Keratinocyte (primary cell): ENCODE measurements around the gene MYBPC2. TPM values are rescaled to one million over a fixed set of nuclear protein-coding genes. Genes with fewer than 3 reads are reported as not detected.

ENCODE experiments used
- DNase-seq: peaks from one replicate; pipeline ENCODE4 v3.0.0-alpha.2; 2011; ENCODE audit warnings: low read depth, missing footprints, low spot score
- FAIRE-seq: peaks from 2 replicates; lab custom pipeline; 2011; peaks lifted over from hg19 to GRCh38; lab: Jason Lieb, UNC
- H2AFZ ChIP-seq: 2 replicates; pipeline ENCODE4 v1.6.0; 2012; ENCODE audit warnings: low read length, control low read depth, inconsistent platforms; ENCODE audit not compliant: control insufficient read depth
- H3K27ac ChIP-seq: 2 replicates; pipeline ENCODE4 v1.5.1; 2011; ENCODE audit warnings: low read length; ENCODE audit not compliant: control insufficient read depth, insufficient read depth
- H3K27me3 ChIP-seq: 3 replicates; pipeline ENCODE4 v1.6.0; 2011; ENCODE audit warnings: low read length; ENCODE audit not compliant: control insufficient read depth, insufficient read depth; ENCODE audit errors: extremely low read depth
- H3K36me3 ChIP-seq, 2 experiments: 2 replicates in 1 of 2; 3 replicates in 1 of 2; pipeline ENCODE4 v1.5.1; 2011; ENCODE audit warnings: low read length in 2 of 2, mild to moderate bottlenecking in 1 of 2; ENCODE audit not compliant: control insufficient read depth in 2 of 2, insufficient read depth in 2 of 2; ENCODE audit errors: extremely low read depth in 1 of 2
- H3K4me1 ChIP-seq: 3 replicates; pipeline ENCODE4 v1.5.1; 2011; ENCODE audit warnings: low read length; ENCODE audit not compliant: control insufficient read depth, insufficient read depth; ENCODE audit errors: extremely low read depth
- H3K4me2 ChIP-seq: 3 replicates; pipeline ENCODE4 v1.6.0; 2011; ENCODE audit warnings: low read depth, low read length; ENCODE audit not compliant: control insufficient read depth, insufficient read depth; ENCODE audit errors: extremely low read depth
- H3K4me3 ChIP-seq, 3 experiments: fragments of 200-600 bp in 1 of 3; sonication (generic) in 1 of 3; 2 replicates in 2 of 3; 3 replicates in 1 of 3; pipeline ENCODE4 v1.5.1; 2011 to 2016; ENCODE audit warnings: low read length in 3 of 3, mild to moderate bottlenecking in 3 of 3, control low read depth in 2 of 3, inconsistent platforms in 1 of 3, low read depth in 1 of 3, mixed read lengths in 1 of 3, mixed run types in 1 of 3, moderate library complexity in 1 of 3; ENCODE audit not compliant: control insufficient read depth in 2 of 3, insufficient read depth in 2 of 3; ENCODE audit errors: extremely low read depth in 1 of 3
- H3K79me2 ChIP-seq: 2 replicates; pipeline ENCODE4 v1.6.0; 2012; ENCODE audit warnings: low read length; ENCODE audit not compliant: control insufficient read depth, insufficient read depth
- H3K9ac ChIP-seq: 3 replicates; pipeline ENCODE4 v1.6.0; 2011; ENCODE audit warnings: low read length; ENCODE audit not compliant: control insufficient read depth, insufficient read depth; ENCODE audit errors: extremely low read depth
- H3K9me1 ChIP-seq: 3 replicates; pipeline ENCODE4 v1.6.0; 2011; ENCODE audit warnings: low read length; ENCODE audit not compliant: control insufficient read depth, insufficient read depth; ENCODE audit errors: extremely low read depth
- H3K9me3 ChIP-seq: 2 replicates; pipeline ENCODE4 v1.5.1; 2012; ENCODE audit warnings: low read depth, low read length; ENCODE audit not compliant: control insufficient read depth
- H4K20me1 ChIP-seq: 3 replicates; pipeline ENCODE4 v1.6.0; 2011; ENCODE audit warnings: low read length; ENCODE audit not compliant: control insufficient read depth, insufficient read depth; ENCODE audit errors: extremely low read depth
- CTCF ChIP-seq, 3 experiments: IDR thresholded peaks in 1 of 3; conservative IDR thresholded peaks in 1 of 3; optimal IDR thresholded peaks in 1 of 3; 2 replicates in 2 of 3; 3 replicates in 1 of 3; pipeline versions ENCODE3 to v1.5.1; 2011; ENCODE audit warnings: low read length in 3 of 3, mild to moderate bottlenecking in 3 of 3, moderate library complexity in 2 of 3, control low read depth in 1 of 3, inconsistent platforms in 1 of 3; ENCODE audit not compliant: insufficient read depth in 2 of 3; ENCODE audit errors: extremely low read depth in 1 of 3
- EZH2 ChIP-seq: IDR thresholded peaks from one replicate; pipeline ENCODE4 v1.6.1; 2012; ENCODE audit warnings: inconsistent platforms, mild to moderate bottlenecking, low read length, moderate library complexity
- dilution Hi-C: fragments of 300-500 bp; cut with MboI; formaldehyde crosslinking; loops from one replicate; pipeline ENCODE4 v1.7.0; 2020; ENCODE audit warnings: low sequenced_read_pairs; ENCODE audit not compliant: extremely low pct_ligation_motif_present
- polyA plus RNA-seq, 5 experiments: library from polyadenylated mRNA; depleted of rRNA in 3 of 5; stranded (reverse) in 3 of 5; stranded (forward) in 1 of 5; unstranded in 1 of 5; fragments of >200 nt; gene quantifications; 1 replicate in 1 of 5; 2 replicates in 3 of 5; 3 replicates in 1 of 5; pipeline versions ENCODE4 v1.2.1 to v1.2.3, GENCODE V29; 2011 to 2012; ENCODE audit warnings: missing spikeins in 2 of 5, low read depth in 1 of 5, low replicate concordance in 1 of 5

Gene MYBPC2
- polyA plus RNA-seq, 1 donor (not counting 4 experiments of a cell fraction or from before 2014, with no cell fraction given): not detected

DNA sequence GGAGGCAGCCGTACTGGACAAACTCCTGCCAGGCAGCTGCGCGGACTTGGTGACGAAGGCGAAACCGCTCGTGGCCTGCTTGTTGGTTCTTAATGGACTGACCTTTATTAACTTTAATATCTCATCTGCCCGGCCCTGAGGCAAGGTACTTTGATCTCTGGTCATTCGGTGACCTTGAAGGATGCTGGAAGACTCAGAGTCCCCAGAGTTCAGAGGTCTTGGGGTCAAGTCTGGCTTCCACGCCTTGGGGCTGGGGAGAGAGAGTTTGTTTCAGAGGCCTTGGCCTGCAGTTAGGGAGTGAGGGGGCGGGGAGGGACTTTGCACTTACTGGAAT, 34.0 kb downstream of the MYBPC2 start:
- Histone ChIP-seq H3K9ac (no peak overlapping the region), H3K4me2 (no peak overlapping the region), H4K20me1 (no peaks in the 10 kb centered on the region), H3K36me3 (no peaks in the 10 kb centered on the region), H3K9me1 (no peaks in the 10 kb centered on the region), H3K4me1 (no peaks in the 10 kb centered on the region), H2AFZ (no peak overlapping the region), H3K27me3 (peaks cover 11% of the 10 kb centered on the region), H3K9me3 (no peaks in the 10 kb centered on the region), H3K79me2 (no peaks in the 10 kb centered on the region), H3K27ac (no peak overlapping the region), H3K4me3 (no peak overlapping the region)
- no peak for TF ChIP-seq EZH2
- no peak for TF ChIP-seq CTCF (optimal IDR thresholded peaks at IDR 0.05 in 1 of 3, IDR thresholded peaks at IDR 0.05 in 1 of 3, conservative IDR thresholded peaks at IDR 0.05 in 1 of 3; ENCODE audit: extremely low read depth in 1 of 3, insufficient read depth in 2 of 3, low read length in 3 of 3)
- dilution Hi-C loops: no loop called here
- FAIRE-seq (no peak), DNase-seq (no peak)

DNA sequence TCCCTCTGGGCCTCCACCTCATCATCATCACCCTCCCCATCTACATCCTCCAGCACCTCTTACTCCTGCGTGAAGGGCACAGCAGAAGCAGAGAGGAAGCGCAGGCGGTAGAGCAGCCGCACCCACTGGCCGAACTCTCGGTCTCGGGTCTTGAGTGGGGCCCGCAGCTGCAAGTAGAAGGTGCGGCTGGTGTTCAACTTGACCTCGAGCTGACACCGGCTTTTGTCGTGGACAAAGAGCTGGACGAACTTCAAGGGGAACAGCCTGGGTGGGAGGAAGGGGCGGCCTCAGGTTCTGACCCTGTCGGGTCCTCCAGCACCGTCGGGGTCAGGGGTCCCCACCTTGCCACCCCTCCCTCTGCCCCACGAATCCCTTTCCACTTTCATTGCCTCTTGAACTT, 34.9 kb downstream of the MYBPC2 start:
- Histone ChIP-seq H3K9ac (no peak overlapping the region), H4K20me1 (no peaks in the 10 kb centered on the region), H3K9me3 (no peaks in the 10 kb centered on the region), H3K4me1 (no peaks in the 10 kb centered on the region), H2AFZ (no peak overlapping the region), H3K27me3 (peaks cover 11% of the 10 kb centered on the region), H3K36me3 (no peaks in the 10 kb centered on the region), H3K4me3 (no peak overlapping the region), H3K4me2 (no peak overlapping the region), H3K9me1 (no peaks in the 10 kb centered on the region), H3K27ac (no peak overlapping the region), H3K79me2 (no peaks in the 10 kb centered on the region)
- TF ChIP-seq EZH2 (no peak), CTCF (optimal IDR thresholded peaks at IDR 0.05 in 1 of 3, IDR thresholded peaks at IDR 0.05 in 1 of 3, conservative IDR thresholded peaks at IDR 0.05 in 1 of 3; ENCODE audit: extremely low read depth in 1 of 3, insufficient read depth in 2 of 3, low read length in 3 of 3) (no peak)
- DNase-seq: no peak
- no peak for FAIRE-seq
- dilution Hi-C loops: no loop called here
